ENCODE measurements around the gene VSIG2. TPM values are rescaled to one million over a fixed set of nuclear protein-coding genes. Genes with fewer than 3 reads are reported as not detected.

Gene VSIG2, protein sequence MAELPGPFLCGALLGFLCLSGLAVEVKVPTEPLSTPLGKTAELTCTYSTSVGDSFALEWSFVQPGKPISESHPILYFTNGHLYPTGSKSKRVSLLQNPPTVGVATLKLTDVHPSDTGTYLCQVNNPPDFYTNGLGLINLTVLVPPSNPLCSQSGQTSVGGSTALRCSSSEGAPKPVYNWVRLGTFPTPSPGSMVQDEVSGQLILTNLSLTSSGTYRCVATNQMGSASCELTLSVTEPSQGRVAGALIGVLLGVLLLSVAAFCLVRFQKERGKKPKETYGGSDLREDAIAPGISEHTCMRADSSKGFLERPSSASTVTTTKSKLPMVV
- 0.46 TPM in 1 of 2 replicates, not detected in the other for total RNA-seq (2013; cell fraction: nucleolus; rRNA removed)
- total RNA-seq (2014; rRNA removed) = not detected in 2 replicates
- total RNA-seq (2014; rRNA removed; fragmentation: Illumina TruSeq; extraction: Trizol) = 0.13 TPM in 1 of 2 replicates, not detected in the other
- 0.31 and 0.40 TPM in 2 replicates for total RNA-seq (2021)
- polyA plus RNA-seq (2011; ENCODE audit: low read depth) = not detected
- 0.12 and 0.15 TPM in 2 replicates for polyA plus RNA-seq (2011; rRNA removed)
- polyA plus RNA-seq (2011; cell fraction: cytosol; rRNA removed) = 0.07 TPM in 1 of 2 replicates, not detected in the other
- 0.41 and 1.0 TPM in 2 replicates for polyA plus RNA-seq (2011; cell fraction: nucleus; rRNA removed)
- 0.14 TPM in 1 of 2 replicates, not detected in the other for polyA plus RNA-seq (2012)
- polyA plus RNA-seq (2014; fragmentation: Illumina TruSeq; extraction: Trizol) = not detected in 2 replicates
- not detected for polyA plus RNA-seq (2014; fragmentation: Nextera tagmentation; extraction: Ambion mirVana)
- 0.15 and 0.27 TPM in 2 replicates for polyA plus RNA-seq (2014; rRNA removed)
- under 1 TPM in 1 of 2 experiments, not detected in 1; 0.19 TPM for polyA plus RNA-seq (2016; fragmentation: Nextera tagmentation; extraction: Ambion mirVana)
- not detected in 2 replicates for polyA minus RNA-seq (2011; rRNA and poly(A)+ RNA removed)
- polyA minus RNA-seq (2011; cell fraction: cytosol; rRNA and poly(A)+ RNA removed) = not detected in 2 replicates
- polyA minus RNA-seq (2011; cell fraction: nucleus; rRNA and poly(A)+ RNA removed) = not detected in 2 replicates
- percentile 54 among the genes with signal in this experiment for Bru-seq, nascent RNA
- percentile 58 among the genes with signal in this experiment for BruChase-seq, experiment 1, labeled RNA remaining after a 6-hour chase
- BruChase-seq, experiment 2, labeled RNA remaining after a 2-hour chase = percentile 59 among the genes with signal in this experiment
- long read RNA-seq, experiment 1 = 0 reads
- long read RNA-seq, experiment 2, partial matches to known transcripts = 0 of 1 reads
- long read RNA-seq, experiment 2, other reads (novel, unspliced or antisense) = 1 of 1 reads

DNA sequence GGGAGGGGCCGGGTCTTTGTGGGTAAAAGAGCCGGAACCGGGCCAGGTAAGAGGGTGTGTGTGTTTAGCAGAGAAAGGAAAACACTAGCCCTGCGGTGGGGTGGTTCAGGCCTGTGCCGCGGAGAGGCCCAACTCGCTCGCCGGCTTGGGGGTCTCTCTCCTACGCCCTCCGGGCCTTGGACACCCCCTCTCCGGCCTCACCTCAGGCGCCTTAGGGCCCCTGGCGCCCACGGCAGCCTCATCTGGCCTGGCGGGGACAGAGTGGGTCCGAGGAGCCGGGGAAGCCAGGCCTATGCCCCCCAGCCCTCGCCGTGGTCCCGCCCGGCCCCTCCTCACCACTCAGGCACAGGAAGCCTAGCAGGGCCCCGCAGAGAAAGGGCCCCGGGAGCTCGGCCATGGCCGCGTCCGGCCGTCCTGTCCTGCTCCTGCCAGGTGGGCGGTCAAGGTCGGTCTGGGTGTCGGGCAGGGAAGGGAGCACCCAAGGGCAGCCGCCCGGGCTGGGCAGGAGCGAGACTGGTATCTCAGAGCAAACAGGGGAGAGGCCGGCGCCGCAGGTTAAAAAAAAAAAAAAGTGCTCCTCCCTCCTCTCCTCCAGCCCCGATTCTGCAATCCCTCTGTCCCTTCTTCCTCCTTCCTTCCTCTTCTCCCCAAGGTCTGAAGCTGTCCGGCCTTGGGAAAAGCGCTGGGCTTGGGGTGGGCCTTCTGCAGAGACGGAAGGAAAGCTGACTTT lies at the start of gene VSIG2:
Gene VSIG2 (minus strand): TSS at position 515 of the 730 bp plus-strand sequence. CDS start 118 bp downstream, at position 397.
- RAD21 ChIA-PET (ENCODE audit: unreplicated experiment) = interaction anchor here (0.7 to 1.8 kb wide), 3 partner anchors 9 to 83 kb away, joined by 3 to 6 read pairs (median 3); no protein-coding TSS in a partner anchor
- H2AFZ ChIP-seq (ENCODE audit: control insufficient read depth, low read depth, low read length) = no peak within 1 kb of the TSS

More for the DNA sequence above, at the start of gene VSIG2:
- FAIRE-seq = no peak
- H3K36me3 ChIP-seq (ENCODE audit: control insufficient read depth in 2 of 2, insufficient read depth in 2 of 2, low read length in 1 of 2) = no peaks in the 10 kb centered on the region; a peak in 1 of 4 replicates
- 82% methylated on average over 28 of the region's 42 CpGs for WGBS (ENCODE audit: insufficient coverage, insufficient replicate concordance, low lambda C conversion rate, missing lambda C conversion rate)
- ChIA-PET SMC1A (ENCODE audit: uncharacterized antibody, unreplicated experiment) (interaction anchor here (1.1 to 1.5 kb wide), 3 partner anchors 9 to 81 kb away, joined by 3 read pairs; no protein-coding TSS in a partner anchor), CTCF (interaction anchor here (0.6 to 2.2 kb wide), 2 partner anchors 41 to 43 kb away, joined by 3 to 10 read pairs; no protein-coding TSS in a partner anchor), POLR2A (no interaction called here)
- no peaks in the 10 kb centered on the region for H3K27me3 ChIP-seq (replicated peaks in 1 of 2; ENCODE audit: control insufficient read depth in 2 of 2, insufficient read depth in 2 of 2, low read length in 1 of 2)
- no peak within 1 kb of the TSS for H3K9ac ChIP-seq (ENCODE audit: control insufficient read depth, insufficient read depth, low read length)
- intact Hi-C loops (cut with micrococcal nuclease; ENCODE audit: unreplicated experiment) = no loop called here
- ATAC-seq = no peak
- H3K9me3 ChIP-seq (replicated peaks; ENCODE audit: control insufficient read depth, insufficient read depth, low read length) = no peaks in the 10 kb centered on the region
- BruUV-seq (replicated peaks) = no TSS peak
- H3K4me3 ChIP-seq = no peak within 1 kb of the TSS
- H4K20me1 ChIP-seq (ENCODE audit: control insufficient read depth, insufficient read depth) = no peaks in the 10 kb centered on the region
- no peaks in the 10 kb centered on the region; the same call in 1 of the 2 replicates for H3K79me2 ChIP-seq (ENCODE audit: control insufficient read depth, insufficient read depth, low read length)
- H3K4me1 ChIP-seq (ENCODE audit: control insufficient read depth, insufficient read depth, low read length) = no peaks in the 10 kb centered on the region; the same call in 1 of the 2 replicates
- H3K27ac ChIP-seq (ENCODE audit: control insufficient read depth, insufficient read depth) = no peak within 1 kb of the TSS
- no peak within 1 kb of the TSS for H3K4me2 ChIP-seq (ENCODE audit: control insufficient read depth, insufficient read depth)
- no peak for DNase-seq (ENCODE audit: low read depth, low spot score)
- in situ Hi-C loops (cut with MboI) = no loop called here
- no peak for TF ChIP-seq CREB1 (IDR thresholded peaks at IDR 0.05; ENCODE audit: low read depth)
- no peak for TF ChIP-seq BMI1 (IDR thresholded peaks at IDR 0.05; ENCODE audit: borderline replicate concordance)
- TF ChIP-seq NFIC (IDR thresholded peaks at IDR 0.05; ENCODE audit: low read depth, low read length) = no peak
